ENCODE measurements around the gene GSC2. TPM values are rescaled to one million over a fixed set of nuclear protein-coding genes. Genes with fewer than 3 reads are reported as not detected.

The GSC2 gene
- total RNA-seq, 6 donors from 2014 or later = not detected

DNA sequence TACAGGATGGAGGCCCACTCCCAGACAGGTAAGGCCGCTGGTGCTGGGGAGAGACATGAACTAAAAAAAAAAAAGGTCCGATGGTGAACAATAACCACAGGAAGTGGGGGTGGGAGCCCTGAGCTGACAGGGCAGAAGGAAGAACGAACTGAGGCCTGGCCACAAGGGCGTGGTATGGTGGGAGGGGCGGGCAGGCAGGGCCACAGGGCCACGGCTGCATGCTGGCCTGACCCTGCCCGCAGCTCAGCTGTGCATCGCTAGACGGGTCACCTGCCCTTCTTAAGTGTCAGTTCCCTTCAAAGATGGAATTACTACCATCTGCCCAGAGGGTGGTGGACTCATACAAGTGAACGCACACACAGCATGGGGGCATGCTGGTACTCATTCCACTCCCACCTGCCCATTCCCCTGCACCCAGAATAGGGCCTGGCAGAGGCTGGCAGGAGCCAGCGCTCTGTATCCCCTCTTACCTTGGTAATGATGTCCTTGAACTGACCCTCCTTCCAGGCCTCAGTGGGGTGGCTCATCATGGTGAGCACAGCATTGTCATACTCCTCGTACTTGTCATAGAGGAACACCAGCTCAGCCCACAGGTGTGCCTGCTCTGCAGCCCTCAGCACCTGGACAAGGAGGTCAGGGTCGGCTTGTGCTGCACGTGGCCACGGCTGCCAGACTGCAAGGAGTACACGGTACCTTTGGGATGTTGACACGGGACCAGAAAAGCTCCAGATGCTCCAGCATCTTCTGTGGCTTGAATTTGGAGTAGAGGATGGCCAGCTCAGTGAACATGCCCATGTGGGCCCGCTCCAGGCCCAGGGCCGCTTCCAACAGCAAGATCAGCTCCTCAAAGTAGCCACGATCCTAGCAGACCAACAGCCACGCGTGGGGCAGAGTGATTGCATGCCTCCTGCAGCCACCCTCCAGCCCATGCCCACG is 46.0 kb upstream of the GSC2 start:
- Histone ChIP-seq H3K36me3 (peaks cover 0 to 25% (median 4%) of the 10 kb centered on the region in 4 donors), H3K4me3 (no peak overlapping the region), H3K27ac (no peak overlapping the region), H3K27me3 (no peaks in the 10 kb centered on the region), H3K4me1 (no peaks in the 10 kb centered on the region), H3K9me3 (no peaks in the 10 kb centered on the region)
- WGBS, 2 donors = 70 to 82% methylated on average over 11 to 23 of the region's 23 CpGs
- ATAC-seq (ENCODE audit: low FRiP score in 2 of 2) = no peak
- no peak for TF ChIP-seq POLR2A (IDR thresholded peaks at IDR 0.05)
- peak in 1 of 2 donors; percentile 52 for DNase-seq

GRCh38 chr22:19194766-19195536 is 44.9 kb upstream of the GSC2 start:
- no peak overlapping the region for H3K4me3 ChIP-seq
- WGBS, 2 donors = 93 to 96% methylated on average over 11 to 16 of the region's 16 CpGs
- no peak for DNase-seq
- no peak for ATAC-seq (ENCODE audit: low FRiP score in 2 of 2)
- H3K9me3 ChIP-seq = no peaks in the 10 kb centered on the region
- no peak overlapping the region for H3K27ac ChIP-seq
- no peaks in the 10 kb centered on the region for H3K27me3 ChIP-seq
- no peaks in the 10 kb centered on the region for H3K4me1 ChIP-seq
- TF ChIP-seq, protein P1, sequence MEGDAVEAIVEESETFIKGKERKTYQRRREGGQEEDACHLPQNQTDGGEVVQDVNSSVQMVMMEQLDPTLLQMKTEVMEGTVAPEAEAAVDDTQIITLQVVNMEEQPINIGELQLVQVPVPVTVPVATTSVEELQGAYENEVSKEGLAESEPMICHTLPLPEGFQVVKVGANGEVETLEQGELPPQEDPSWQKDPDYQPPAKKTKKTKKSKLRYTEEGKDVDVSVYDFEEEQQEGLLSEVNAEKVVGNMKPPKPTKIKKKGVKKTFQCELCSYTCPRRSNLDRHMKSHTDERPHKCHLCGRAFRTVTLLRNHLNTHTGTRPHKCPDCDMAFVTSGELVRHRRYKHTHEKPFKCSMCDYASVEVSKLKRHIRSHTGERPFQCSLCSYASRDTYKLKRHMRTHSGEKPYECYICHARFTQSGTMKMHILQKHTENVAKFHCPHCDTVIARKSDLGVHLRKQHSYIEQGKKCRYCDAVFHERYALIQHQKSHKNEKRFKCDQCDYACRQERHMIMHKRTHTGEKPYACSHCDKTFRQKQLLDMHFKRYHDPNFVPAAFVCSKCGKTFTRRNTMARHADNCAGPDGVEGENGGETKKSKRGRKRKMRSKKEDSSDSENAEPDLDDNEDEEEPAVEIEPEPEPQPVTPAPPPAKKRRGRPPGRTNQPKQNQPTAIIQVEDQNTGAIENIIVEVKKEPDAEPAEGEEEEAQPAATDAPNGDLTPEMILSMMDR (IDR thresholded peaks at IDR 0.05) = no peak
- no peak for TF ChIP-seq EP300 (IDR thresholded peaks at IDR 0.05)
- no peak for TF ChIP-seq POLR2AphosphoS5 (IDR thresholded peaks at IDR 0.05)
- no peak for TF ChIP-seq POLR2A (IDR thresholded peaks at IDR 0.05)
- peaks cover 0 to 25% (median 4%) of the 10 kb centered on the region in 4 donors for H3K36me3 ChIP-seq

GRCh38 chr22:19193879-19194278 is 43.8 kb upstream of the GSC2 start:
- peaks cover 0 to 19% (median 3%) of the 10 kb centered on the region in 4 donors for H3K36me3 ChIP-seq
- TF ChIP-seq EP300 (IDR thresholded peaks at IDR 0.05) = no peak
- TF ChIP-seq POLR2AphosphoS5 (IDR thresholded peaks at IDR 0.05) = no peak
- TF ChIP-seq, protein P1 (IDR thresholded peaks at IDR 0.05) = no peak
- TF ChIP-seq POLR2A (IDR thresholded peaks at IDR 0.05) = no peak
- DNase-seq (no peak), ATAC-seq (ENCODE audit: low FRiP score in 2 of 2) (no peak)
- WGBS, 2 donors = 91 to 96% methylated on average over 6 of the region's 6 CpGs
- H3K9me3 ChIP-seq = no peaks in the 10 kb centered on the region
- no peak overlapping the region for H3K4me3 ChIP-seq
- no peak overlapping the region for H3K27ac ChIP-seq
- no peaks in the 10 kb centered on the region for H3K27me3 ChIP-seq
- no peaks in the 10 kb centered on the region for H3K4me1 ChIP-seq

- no peaks in the 10 kb centered on the region for H3K36me3 ChIP-seq
- no peak for ATAC-seq (ENCODE audit: low FRiP score in 2 of 2)
- H3K4me3 ChIP-seq = no peak overlapping the region
- no peaks in the 10 kb centered on the region for H3K4me1 ChIP-seq
- WGBS, 2 donors = 84 to 88% methylated on average over 6 of the region's 6 CpGs
- H3K27ac ChIP-seq = no peak overlapping the region
- H3K27me3 ChIP-seq = no peaks in the 10 kb centered on the region
- TF ChIP-seq POLR2AphosphoS5 (IDR thresholded peaks at IDR 0.05) = no peak
- TF ChIP-seq, protein P1 (IDR thresholded peaks at IDR 0.05) = no peak
- no peak for TF ChIP-seq EP300 (IDR thresholded peaks at IDR 0.05)
- no peak for TF ChIP-seq POLR2A (IDR thresholded peaks at IDR 0.05)
- no peaks in the 10 kb centered on the region for H3K9me3 ChIP-seq
- DNase-seq = no peak
These were observed 37.8 kb upstream of the GSC2 start for GRCh38 chr22:19187716-19188563.

All from upper lobe of left lung (tissue), 6 donors.